Measurements from ENCODE around the gene TCP11. TPM values are rescaled to one million over a fixed set of nuclear protein-coding genes. Genes with fewer than 3 reads are reported as not detected.

TCP11 gene
- total and polyA plus RNA-seq, 4 donors, result 0.16 to 1.7 (median 0.56) TPM

DNA sequence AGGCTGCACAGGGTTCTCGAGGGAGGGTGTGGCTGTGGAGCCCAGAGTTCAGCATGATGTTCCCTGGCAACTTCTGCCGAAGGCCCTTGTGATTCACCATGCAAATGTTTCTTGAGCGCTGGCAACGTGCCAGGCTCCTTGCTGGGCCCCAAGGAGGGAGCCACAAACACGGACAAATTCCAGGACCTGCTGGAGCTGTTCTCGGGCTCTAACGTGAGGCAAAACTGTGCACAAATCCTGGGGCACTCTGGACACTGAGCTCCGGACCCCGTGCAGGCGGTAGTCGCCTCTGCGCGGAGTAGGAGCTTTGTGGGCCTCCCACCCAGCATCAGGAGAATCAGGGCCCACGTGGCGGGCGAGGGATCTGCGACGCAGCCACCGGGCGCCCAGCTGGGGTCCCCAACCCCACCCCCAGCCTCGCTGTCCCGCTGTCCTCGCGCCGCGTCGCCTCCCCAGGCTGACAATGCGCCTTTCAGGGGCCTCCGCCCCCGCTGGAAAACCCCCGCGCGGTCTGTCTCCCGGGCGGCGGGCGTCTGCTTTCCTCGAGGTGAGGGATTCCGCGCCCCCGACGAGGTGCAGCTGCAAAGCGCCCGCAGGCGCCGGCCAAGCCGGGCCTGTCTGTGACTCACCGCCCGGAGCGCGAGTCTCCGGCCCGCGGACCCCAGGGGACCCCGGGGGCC is 40.9 kb upstream of the TCP11 start:
- H3K36me3 ChIP-seq (ENCODE audit: control insufficient read depth in 4 of 4, insufficient read depth in 4 of 4, low read length in 4 of 4), result no peaks in the 10 kb centered on the region
- H3K4me3 ChIP-seq, result no peak overlapping the region
- peak overlapping the region in 1 of 2 donors; percentile 68 for H3K27ac ChIP-seq (ENCODE audit: low read depth in 1 of 2, low read length in 1 of 2)
- no peaks in the 10 kb centered on the region for H3K27me3 ChIP-seq (ENCODE audit: control insufficient read depth in 3 of 3, insufficient read depth in 3 of 3, low read length in 2 of 3)
- H3K9ac ChIP-seq (ENCODE audit: insufficient read depth in 1 of 2, low read length in 2 of 2), result no peak overlapping the region
- H3K4me1 ChIP-seq (ENCODE audit: control insufficient read depth in 5 of 5, insufficient read depth in 5 of 5, low read length in 5 of 5), result peaks cover 5 to 48% (median 11%) of the 10 kb centered on the region in 5 donors
- TF ChIP-seq, protein P1, sequence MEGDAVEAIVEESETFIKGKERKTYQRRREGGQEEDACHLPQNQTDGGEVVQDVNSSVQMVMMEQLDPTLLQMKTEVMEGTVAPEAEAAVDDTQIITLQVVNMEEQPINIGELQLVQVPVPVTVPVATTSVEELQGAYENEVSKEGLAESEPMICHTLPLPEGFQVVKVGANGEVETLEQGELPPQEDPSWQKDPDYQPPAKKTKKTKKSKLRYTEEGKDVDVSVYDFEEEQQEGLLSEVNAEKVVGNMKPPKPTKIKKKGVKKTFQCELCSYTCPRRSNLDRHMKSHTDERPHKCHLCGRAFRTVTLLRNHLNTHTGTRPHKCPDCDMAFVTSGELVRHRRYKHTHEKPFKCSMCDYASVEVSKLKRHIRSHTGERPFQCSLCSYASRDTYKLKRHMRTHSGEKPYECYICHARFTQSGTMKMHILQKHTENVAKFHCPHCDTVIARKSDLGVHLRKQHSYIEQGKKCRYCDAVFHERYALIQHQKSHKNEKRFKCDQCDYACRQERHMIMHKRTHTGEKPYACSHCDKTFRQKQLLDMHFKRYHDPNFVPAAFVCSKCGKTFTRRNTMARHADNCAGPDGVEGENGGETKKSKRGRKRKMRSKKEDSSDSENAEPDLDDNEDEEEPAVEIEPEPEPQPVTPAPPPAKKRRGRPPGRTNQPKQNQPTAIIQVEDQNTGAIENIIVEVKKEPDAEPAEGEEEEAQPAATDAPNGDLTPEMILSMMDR (IDR thresholded peaks at IDR 0.05; ENCODE audit: control extremely low read depth, extremely low read depth), result no peak
- 36 to 51% methylated on average over 46 to 55 of the region's 55 CpGs for WGBS, 2 donors
- DNase-seq (peak; percentile 49 to 64 (median 61)), ATAC-seq (ENCODE audit: insufficient read depth, low FRiP score) (peak; percentile 42)
- H3K9me3 ChIP-seq (ENCODE audit: control insufficient read depth in 4 of 4, insufficient read depth in 3 of 4, low read length in 3 of 4), result no peaks in the 10 kb centered on the region

DNA sequence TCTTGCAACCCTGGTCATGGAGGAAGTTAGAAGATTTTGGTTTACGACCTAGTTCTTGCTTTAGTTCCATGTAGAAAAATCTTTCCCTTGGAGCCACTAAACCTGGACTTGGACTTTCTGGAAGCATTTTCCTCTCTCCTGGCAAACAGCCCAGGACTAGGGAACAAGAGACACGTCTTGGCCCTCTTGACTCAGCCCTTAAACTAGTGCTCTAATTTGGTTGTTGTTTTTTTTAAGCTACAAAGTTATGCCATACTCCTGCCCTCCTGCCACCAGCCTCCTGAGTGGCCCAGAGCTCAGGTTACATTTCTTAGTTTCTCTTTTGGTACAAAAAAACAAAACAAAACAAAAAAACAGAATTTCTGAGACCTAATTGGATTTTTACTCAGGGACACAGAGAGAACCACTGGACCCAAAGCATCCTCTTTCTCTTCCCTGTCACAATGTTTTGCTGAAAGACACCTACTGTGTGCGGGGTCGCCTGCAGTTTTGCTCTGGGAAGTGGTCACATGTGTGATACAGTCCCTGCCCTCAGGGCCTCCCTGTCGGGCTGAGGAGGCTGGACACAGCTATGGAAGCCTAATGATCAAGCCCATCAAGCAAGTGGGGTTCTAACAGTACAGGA is 40.3 kb upstream of the TCP11 start:
- TF ChIP-seq, protein P1 (IDR thresholded peaks at IDR 0.05; ENCODE audit: control extremely low read depth, extremely low read depth), result no peak
- Histone ChIP-seq H3K27ac (ENCODE audit: low read depth in 1 of 2, low read length in 1 of 2) (peak overlapping the region in 1 of 2 donors; percentile 68), H3K36me3 (ENCODE audit: control insufficient read depth in 4 of 4, insufficient read depth in 4 of 4, low read length in 4 of 4) (no peaks in the 10 kb centered on the region), H3K4me1 (ENCODE audit: control insufficient read depth in 5 of 5, insufficient read depth in 5 of 5, low read length in 5 of 5) (peaks cover 5 to 48% (median 11%) of the 10 kb centered on the region in 5 donors), H3K27me3 (ENCODE audit: control insufficient read depth in 3 of 3, insufficient read depth in 3 of 3, low read length in 2 of 3) (no peaks in the 10 kb centered on the region), H3K4me3 (no peak overlapping the region), H3K9ac (ENCODE audit: insufficient read depth in 1 of 2, low read length in 2 of 2) (no peak overlapping the region), H3K9me3 (ENCODE audit: control insufficient read depth in 4 of 4, insufficient read depth in 3 of 4, low read length in 3 of 4) (no peaks in the 10 kb centered on the region)
- DNase-seq (peak in 2 of 3 donors; percentile 59 to 72), ATAC-seq (ENCODE audit: insufficient read depth, low FRiP score) (no peak)
- 59 to 80% methylated on average over 5 of the region's 5 CpGs for WGBS, 2 donors

DNA sequence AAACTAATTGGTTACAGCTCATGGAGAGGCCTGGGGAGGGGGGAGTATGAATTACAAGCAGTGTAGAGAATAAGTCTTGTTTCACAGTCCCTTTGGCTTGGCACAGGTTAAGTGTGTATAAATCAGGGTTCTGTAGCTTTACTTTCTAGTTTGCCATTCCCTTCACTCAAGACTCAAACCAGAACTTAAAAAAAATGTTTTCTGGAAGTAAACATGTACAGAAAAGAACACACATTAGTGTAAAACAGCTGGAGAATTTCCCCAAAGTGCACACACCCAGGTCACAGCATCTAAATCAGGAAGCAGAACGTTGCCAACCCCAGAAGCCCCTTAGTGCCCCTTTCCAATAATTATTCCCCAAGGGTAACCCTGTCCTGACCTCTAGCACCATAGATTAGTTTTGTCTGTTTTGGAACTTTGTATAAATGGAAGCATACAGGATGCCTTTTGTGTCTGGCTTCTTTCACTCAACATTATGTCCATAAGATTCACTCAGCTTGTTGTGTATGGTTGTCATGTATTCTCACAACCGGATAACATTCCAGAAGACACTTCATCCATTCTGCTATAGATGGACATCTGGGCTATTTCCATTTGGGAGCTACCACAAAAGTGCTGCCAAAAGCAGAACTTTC is 38.9 kb upstream of the TCP11 start:
- H3K27ac ChIP-seq (ENCODE audit: low read depth in 1 of 2, low read length in 1 of 2), result no peak overlapping the region
- DNase-seq, result peak; percentile 60 to 93 (median 92)

More for the DNA sequence above, 38.9 kb upstream of the TCP11 start:
- TF ChIP-seq, protein P1 (IDR thresholded peaks at IDR 0.05; ENCODE audit: control extremely low read depth, extremely low read depth), result no peak
- peaks cover 4 to 37% (median 11%) of the 10 kb centered on the region in 5 donors for H3K4me1 ChIP-seq (ENCODE audit: control insufficient read depth in 5 of 5, insufficient read depth in 5 of 5, low read length in 5 of 5)
- ATAC-seq (ENCODE audit: insufficient read depth, low FRiP score), result no peak
- no peak overlapping the region for H3K9ac ChIP-seq (ENCODE audit: insufficient read depth in 1 of 2, low read length in 2 of 2)
- WGBS, 2 donors, result 61 to 68% methylated on average over 2 of the region's 2 CpGs
- H3K9me3 ChIP-seq (ENCODE audit: control insufficient read depth in 4 of 4, insufficient read depth in 3 of 4, low read length in 3 of 4), result no peaks in the 10 kb centered on the region
- no peaks in the 10 kb centered on the region for H3K27me3 ChIP-seq (ENCODE audit: control insufficient read depth in 3 of 3, insufficient read depth in 3 of 3, low read length in 2 of 3)
- no peak overlapping the region for H3K4me3 ChIP-seq
- H3K36me3 ChIP-seq (ENCODE audit: control insufficient read depth in 4 of 4, insufficient read depth in 4 of 4, low read length in 4 of 4), result no peaks in the 10 kb centered on the region
